Measurements from ENCODE around the gene CDH23. TPM values are rescaled to one million over a fixed set of nuclear protein-coding genes. Genes with fewer than 3 reads are reported as not detected.
A peak's percentile ranks its signal among the peaks of the same experiment; 100 is the strongest.

The CDH23 gene
- total RNA-seq, 1 experiment from 2014 or later = 2.9 TPM

GRCh38 chr10:71601273-71601672 lies 204.6 kb downstream of the CDH23 start:
- Mint-ChIP-seq H3K36me3 (no peaks in the 10 kb centered on the region), H3K4me3 (no peak overlapping the region), H3K9me3 (no peaks in the 10 kb centered on the region), H3K4me1 (peaks cover 11% of the 10 kb centered on the region), H3K27ac (no peak overlapping the region), H3K27me3 (ENCODE audit: low read depth) (no peaks in the 10 kb centered on the region)
- ATAC-seq = no peak
- CTCF ChIA-PET = interaction anchor here (0.9 to 1.4 kb wide), 2 partner anchors 12 to 37 kb away, joined by 3 to 4 read pairs; no protein-coding TSS in a partner anchor
- POLR2A ChIA-PET = no interaction called here
- no peak for DNase-seq (ENCODE audit: low spot score)
- TF ChIP-seq JAZF1 (CRISPR knock-in tag; IDR thresholded peaks at IDR 0.05) = no peak
- TF ChIP-seq TEAD1 (CRISPR knock-in tag; IDR thresholded peaks at IDR 0.05) = no peak
- TF ChIP-seq ATF1 (CRISPR knock-in tag; IDR thresholded peaks at IDR 0.05) = no peak
- TF ChIP-seq CREM (CRISPR knock-in tag; IDR thresholded peaks at IDR 0.05) = no peak
- no peak for TF ChIP-seq RELA (CRISPR knock-in tag; IDR thresholded peaks at IDR 0.05; ENCODE audit: borderline replicate concordance)
- TF ChIP-seq KAT7 (CRISPR knock-in tag; IDR thresholded peaks at IDR 0.05; ENCODE audit: borderline replicate concordance) = no peak

- Mint-ChIP-seq H3K4me1 (peaks cover 22% of the 10 kb centered on the region), H3K27me3 (ENCODE audit: low read depth) (no peaks in the 10 kb centered on the region), H3K9me3 (no peaks in the 10 kb centered on the region), H3K27ac (0 out of 2 replicates have a peak overlapping the region, but pooled peaks have one; percentile 46), H3K36me3 (no peaks in the 10 kb centered on the region), H3K4me3 (no peak overlapping the region)
- DNase-seq (ENCODE audit: low spot score) (no peak), ATAC-seq (no peak)
- POLR2A ChIA-PET = no interaction called here
- CTCF ChIA-PET = no interaction called here
- TF ChIP-seq HMGXB4 (CRISPR knock-in tag; IDR thresholded peaks at IDR 0.05) (no peak), MAX (CRISPR knock-in tag; IDR thresholded peaks at IDR 0.05) (no peak), PREB (CRISPR knock-in tag; IDR thresholded peaks at IDR 0.05; ENCODE audit: borderline replicate concordance) (no peak), RORB (CRISPR knock-in tag; IDR thresholded peaks at IDR 0.05) (no peak), FOXJ3 (CRISPR knock-in tag; IDR thresholded peaks at IDR 0.05; ENCODE audit: borderline replicate concordance) (no peak), RELA (CRISPR knock-in tag; IDR thresholded peaks at IDR 0.05; ENCODE audit: borderline replicate concordance) (no peak)
These were observed 206.4 kb downstream of the CDH23 start for GRCh38 chr10:71603150-71603549.

- no peak for DNase-seq (ENCODE audit: low spot score)
- no peaks in the 10 kb centered on the region for H3K9me3 Mint-ChIP-seq
- no peak for ATAC-seq
- peaks cover 24% of the 10 kb centered on the region for H3K4me1 Mint-ChIP-seq
- no peak overlapping the region for H3K4me3 Mint-ChIP-seq
- H3K27me3 Mint-ChIP-seq (ENCODE audit: low read depth) = no peaks in the 10 kb centered on the region
- no peaks in the 10 kb centered on the region for H3K36me3 Mint-ChIP-seq
- ChIA-PET POLR2A (no interaction called here), CTCF (interaction anchor here (1.2 to 1.5 kb wide), 2 partner anchors 20 to 174 kb away, joined by 3 to 4 read pairs; no protein-coding TSS in a partner anchor)
- no peak overlapping the region for H3K27ac Mint-ChIP-seq
- no peak for TF ChIP-seq ERG (CRISPR knock-in tag; IDR thresholded peaks at IDR 0.05)
- no peak for TF ChIP-seq MXD4 (CRISPR knock-in tag; IDR thresholded peaks at IDR 0.05; ENCODE audit: borderline replicate concordance)
- TF ChIP-seq USF2 (CRISPR knock-in tag; IDR thresholded peaks at IDR 0.05) = no peak
- no peak for TF ChIP-seq ZNF423 (CRISPR knock-in tag; IDR thresholded peaks at IDR 0.05)
- TF ChIP-seq SOX15 (CRISPR knock-in tag; IDR thresholded peaks at IDR 0.05) = no peak
- no peak for TF ChIP-seq NR2C2 (CRISPR knock-in tag; IDR thresholded peaks at IDR 0.05)
- TF ChIP-seq CTCF (IDR thresholded peaks at IDR 0.05) = no peak
- no peak for TF ChIP-seq ZNF416 (CRISPR knock-in tag; IDR thresholded peaks at IDR 0.05)
- no peak for TF ChIP-seq ZNF317 (CRISPR knock-in tag; IDR thresholded peaks at IDR 0.05; ENCODE audit: borderline replicate concordance, low read depth)
- TF ChIP-seq ZNF232 (CRISPR knock-in tag; IDR thresholded peaks at IDR 0.05) = no peak
- TF ChIP-seq PRRX2 (CRISPR knock-in tag; IDR thresholded peaks at IDR 0.05) = no peak
- no peak for TF ChIP-seq ZNF512 (CRISPR knock-in tag; IDR thresholded peaks at IDR 0.05; ENCODE audit: borderline replicate concordance)
- TF ChIP-seq SMAD3 (CRISPR knock-in tag; IDR thresholded peaks at IDR 0.05; ENCODE audit: borderline replicate concordance) = no peak
- no peak for TF ChIP-seq FOXP1 (CRISPR knock-in tag; IDR thresholded peaks at IDR 0.05; ENCODE audit: borderline replicate concordance)
These were observed 207.0 kb downstream of the CDH23 start for GRCh38 chr10:71603754-71604153.

Measured in WTC11 (cell line).